ENCODE measurements around the gene NLK. TPM values are rescaled to one million over a fixed set of nuclear protein-coding genes. Genes with fewer than 3 reads are reported as not detected.

Gene NLK
- total and polyA plus RNA-seq, 2 of the 13 experiments (the other 11 are each of a cell fraction or from before 2014, with no cell fraction given), result 13.4 to 14.6 TPM

DNA sequence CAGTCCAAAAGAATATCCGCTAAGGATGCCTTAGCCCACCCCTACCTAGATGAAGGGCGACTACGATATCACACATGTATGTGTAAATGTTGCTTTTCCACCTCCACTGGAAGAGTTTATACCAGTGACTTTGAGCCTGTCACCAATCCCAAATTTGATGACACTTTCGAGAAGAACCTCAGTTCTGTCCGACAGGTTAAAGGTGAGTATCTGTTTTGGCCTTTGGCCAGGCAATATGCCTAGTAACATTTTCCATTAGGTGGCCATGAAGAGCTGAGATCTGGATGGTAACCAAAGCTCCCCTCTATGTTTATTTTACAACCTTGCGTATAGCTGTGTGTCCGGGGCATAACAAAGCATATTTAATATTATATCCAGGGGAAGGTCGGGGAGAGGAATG, 148.5 kb downstream of the NLK start:
- H3K4me2 ChIP-seq (ENCODE audit: low read depth, low read length), result no peak overlapping the region
- in situ Hi-C loops (cut with HindIII; ENCODE audit: extremely low pct_ligation_motif_present, low pct_unique_long_range_greater_than_20kb), result no loop called here
- TF ChIP-seq ZFAT (CRISPR knock-in tag; conservative IDR thresholded peaks at IDR 0.05), result no peak
- no peak for TF ChIP-seq FIP1L1 (IDR thresholded peaks at IDR 0.05; ENCODE audit: borderline replicate concordance, insufficient read depth, low read depth, low read length)
- no peak for TF ChIP-seq ZKSCAN8 (CRISPR knock-in tag; IDR thresholded peaks at IDR 0.05; ENCODE audit: borderline replicate concordance)
- no peak for TF ChIP-seq ZNF510 (CRISPR knock-in tag; IDR thresholded peaks at IDR 0.05; ENCODE audit: low read depth)
- TF ChIP-seq, protein P1, sequence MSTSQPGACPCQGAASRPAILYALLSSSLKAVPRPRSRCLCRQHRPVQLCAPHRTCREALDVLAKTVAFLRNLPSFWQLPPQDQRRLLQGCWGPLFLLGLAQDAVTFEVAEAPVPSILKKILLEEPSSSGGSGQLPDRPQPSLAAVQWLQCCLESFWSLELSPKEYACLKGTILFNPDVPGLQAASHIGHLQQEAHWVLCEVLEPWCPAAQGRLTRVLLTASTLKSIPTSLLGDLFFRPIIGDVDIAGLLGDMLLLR (CRISPR knock-in tag; IDR thresholded peaks at IDR 0.05), result no peak
- no peak for TF ChIP-seq SMYD3 (CRISPR knock-in tag; IDR thresholded peaks at IDR 0.05)
- TF ChIP-seq ZNF674 (CRISPR knock-in tag; IDR thresholded peaks at IDR 0.05; ENCODE audit: low read depth), result no peak
- no peak for TF ChIP-seq KLF12 (CRISPR knock-in tag; IDR thresholded peaks at IDR 0.05; ENCODE audit: borderline replicate concordance)
- no peak for TF ChIP-seq ZNF75D (CRISPR knock-in tag; IDR thresholded peaks at IDR 0.05; ENCODE audit: borderline replicate concordance)
- no peaks in the 10 kb centered on the region for H3K79me2 ChIP-seq (ENCODE audit: insufficient read depth, low read length)
- POLR2A ChIA-PET, result no interaction called here
- peaks cover 4 to 16% of the 10 kb centered on the region in 2 experiments; a peak in 4 of 5 replicates for H3K36me3 ChIP-seq (replicated peaks in 1 of 2; ENCODE audit: control insufficient read depth in 1 of 2, insufficient read depth in 2 of 2, low read length in 2 of 2)
- no peaks in the 10 kb centered on the region for H4K20me1 ChIP-seq (ENCODE audit: insufficient read depth, low read length)
- no peaks in the 10 kb centered on the region for H3K27me3 ChIP-seq (ENCODE audit: control insufficient read depth in 1 of 2, insufficient read depth in 2 of 2, low read length in 2 of 2)
- WGBS (ENCODE audit: low lambda C conversion rate), result 98% methylated on average over 8 of the region's 8 CpGs
- DNase-seq (ENCODE audit: low spot score), result no peak
- FAIRE-seq, result no peak
- no peaks in the 10 kb centered on the region for H3K9me3 ChIP-seq (ENCODE audit: low read length)
- no peak overlapping the region for H3K27ac ChIP-seq (ENCODE audit: extremely low read length, insufficient read depth, low read length)
- H3K4me3 ChIP-seq (replicated peaks in 1 of 3; ENCODE audit: insufficient read depth in 1 of 3, low read depth in 2 of 3, low read length in 3 of 3), result no peak overlapping the region
- BruUV-seq (replicated peaks), result no TSS peak
- no peaks in the 10 kb centered on the region for H3K4me1 ChIP-seq (ENCODE audit: insufficient read depth, low read length)
- no peak overlapping the region for H2AFZ ChIP-seq (ENCODE audit: low read length)
- CTCF ChIA-PET (ENCODE audit: low intra/inter-chr PET ratio, low total read pairs), result no interaction called here
- intact Hi-C loops (cut with micrococcal nuclease; ENCODE audit: unreplicated experiment), result no loop called here
- ATAC-seq, result no peak
- H3K9ac ChIP-seq (ENCODE audit: insufficient read depth, low read depth, low read length), result no peak overlapping the region

DNA sequence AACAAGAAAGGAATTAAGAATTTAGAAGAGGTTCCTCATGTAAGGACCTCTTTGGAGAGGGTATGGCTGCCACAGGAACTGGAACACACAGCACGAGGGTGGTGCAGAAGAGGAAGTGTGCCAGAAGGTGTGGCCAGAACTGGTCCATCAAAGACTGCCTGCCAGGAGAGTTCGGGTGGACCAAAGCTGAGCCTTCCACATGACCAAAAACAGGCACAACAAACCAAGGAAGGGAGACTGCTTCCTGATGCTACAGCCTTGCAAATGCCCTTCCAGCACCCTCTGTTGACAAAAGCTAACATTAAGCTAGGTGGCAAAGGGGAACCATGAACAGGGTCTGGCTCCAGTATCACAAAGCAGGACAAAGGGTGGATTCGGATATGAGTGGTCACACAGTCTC, 150.8 kb downstream of the NLK start:
- no peak overlapping the region for H3K4me3 ChIP-seq (replicated peaks in 1 of 3; ENCODE audit: insufficient read depth in 1 of 3, low read depth in 2 of 3, low read length in 3 of 3)
- ATAC-seq (no peak), FAIRE-seq (no peak), DNase-seq (ENCODE audit: low spot score) (no peak)
- ChIA-PET CTCF (ENCODE audit: low intra/inter-chr PET ratio, low total read pairs) (no interaction called here), POLR2A (no interaction called here)
- H3K4me1 ChIP-seq (ENCODE audit: insufficient read depth, low read length), result no peaks in the 10 kb centered on the region
- H3K9me3 ChIP-seq (ENCODE audit: low read length), result no peaks in the 10 kb centered on the region
- no peak overlapping the region for H3K27ac ChIP-seq (ENCODE audit: extremely low read length, insufficient read depth, low read length)
- no peak overlapping the region for H2AFZ ChIP-seq (ENCODE audit: low read length)
- BruUV-seq (replicated peaks), result no TSS peak
- intact Hi-C loops (cut with micrococcal nuclease; ENCODE audit: unreplicated experiment), result no loop called here
- no peak overlapping the region for H3K9ac ChIP-seq (ENCODE audit: insufficient read depth, low read depth, low read length)
- H4K20me1 ChIP-seq (ENCODE audit: insufficient read depth, low read length), result no peaks in the 10 kb centered on the region
- peaks cover 4 to 16% of the 10 kb centered on the region in 2 experiments; a peak in 4 of 5 replicates for H3K36me3 ChIP-seq (replicated peaks in 1 of 2; ENCODE audit: control insufficient read depth in 1 of 2, insufficient read depth in 2 of 2, low read length in 2 of 2)
- H3K4me2 ChIP-seq (ENCODE audit: low read depth, low read length), result no peak overlapping the region
- 92% methylated on average over 3 of the region's 3 CpGs for WGBS (ENCODE audit: low lambda C conversion rate)
- no peaks in the 10 kb centered on the region for H3K79me2 ChIP-seq (ENCODE audit: insufficient read depth, low read length)
- H3K27me3 ChIP-seq (ENCODE audit: control insufficient read depth in 1 of 2, insufficient read depth in 2 of 2, low read length in 2 of 2), result no peaks in the 10 kb centered on the region
- in situ Hi-C loops (cut with HindIII; ENCODE audit: extremely low pct_ligation_motif_present, low pct_unique_long_range_greater_than_20kb), result no loop called here
- no peak for TF ChIP-seq ZMYM3 (CRISPR knock-in tag; IDR thresholded peaks at IDR 0.05)
- TF ChIP-seq HDAC2 (CRISPR knock-in tag; IDR thresholded peaks at IDR 0.05), result no peak
- TF ChIP-seq ZNF446 (CRISPR knock-in tag; IDR thresholded peaks at IDR 0.05), result no peak
- TF ChIP-seq ATF7 (IDR thresholded peaks at IDR 0.05), result no peak
- no peak for TF ChIP-seq ATF7 (CRISPR knock-in tag; IDR thresholded peaks at IDR 0.05)
- TF ChIP-seq RARG (CRISPR knock-in tag; IDR thresholded peaks at IDR 0.05; ENCODE audit: low read depth), result no peak
- TF ChIP-seq TARDBP (CRISPR knock-in tag; IDR thresholded peaks at IDR 0.05), result no peak
- no peak for TF ChIP-seq ZNF30 (CRISPR knock-in tag; IDR thresholded peaks at IDR 0.05)
- TF ChIP-seq ZBTB21 (CRISPR knock-in tag; IDR thresholded peaks at IDR 0.05), result no peak
- no peak for TF ChIP-seq ZNF256 (CRISPR knock-in tag; conservative IDR thresholded peaks at IDR 0.05)
- no peak for TF ChIP-seq ZBTB42 (CRISPR knock-in tag; IDR thresholded peaks at IDR 0.05)
- no peak for TF ChIP-seq HDAC6 (IDR thresholded peaks at IDR 0.05; ENCODE audit: low read depth, low read length)
- no peak for TF ChIP-seq ZZZ3 (CRISPR knock-in tag; IDR thresholded peaks at IDR 0.05; ENCODE audit: borderline replicate concordance)
